HepG2 (cell line): ENCODE data around the gene GCLM. TPM values are rescaled to one million over a fixed set of nuclear protein-coding genes. Genes with fewer than 3 reads are reported as not detected.

Source experiments
- ATAC-seq: fragments of 200-7000 bp; cut with Tn5 transposase; 3 replicates; pipeline ENCODE4 v1.9.1; 2020; ENCODE audit warnings: mild to moderate bottlenecking, moderate library complexity
- BruUV-seq: library from RNA; stranded (reverse); fragments of 400-500 nt; replicated peaks from 2 replicates; lab custom pipeline; 2021; lab: Mats Ljungman, UMichigan
- CTCF ChIA-PET: fragments of 300-600 bp; formaldehyde crosslinking; extraction: SDS; loops from one replicate; lab custom pipeline; 2021; ENCODE audit warnings: low total read pairs, inconsistent platforms, low intra/inter-chr PET ratio; lab: Yijun Ruan, JAX
- POLR2A ChIA-PET: fragments of 350-600 bp; sonication (Branson Sonifier 250); formaldehyde crosslinking; loops from one replicate; lab custom pipeline; 2020; ENCODE audit warnings: antibody characterized with exemption, inconsistent platforms; lab: Yijun Ruan, JAX
- DNase-seq: peaks from one replicate; pipeline ENCODE4 v3.0.0-alpha.2; 2015; ENCODE audit warnings: low spot score
- FAIRE-seq: peaks from 3 replicates; lab custom pipeline; 2011; peaks lifted over from hg19 to GRCh38; lab: Jason Lieb, UNC
- H2AFZ ChIP-seq: one replicate; pipeline ENCODE4 v1.6.1; 2011; ENCODE audit warnings: low read length, inconsistent platforms
- H3K27ac ChIP-seq: fragments of 300-600 bp; 3 replicates; pipeline ENCODE4 v1.8.0; 2011; ENCODE audit warnings: mixed run types, mild to moderate bottlenecking, mixed read lengths, low read length, inconsistent platforms; ENCODE audit not compliant: insufficient read depth; ENCODE audit errors: extremely low read length
- H3K27me3 ChIP-seq, 2 experiments: fragments of 200-600 bp in 1 of 2; 2 replicates in 1 of 2; 3 replicates in 1 of 2; pipeline versions ENCODE4 v1.6.0 to v1.8.0; 2011; ENCODE audit warnings: low read length in 2 of 2, mild to moderate bottlenecking in 2 of 2, moderate library complexity in 2 of 2, inconsistent platforms in 1 of 2; ENCODE audit not compliant: insufficient read depth in 2 of 2, control insufficient read depth in 1 of 2
- H3K36me3 ChIP-seq, 2 experiments: fragments of 200-600 bp in 1 of 2; replicated peaks in 1 of 2; 2 replicates in 1 of 2; 3 replicates in 1 of 2; pipeline versions ENCODE4 v1.5.1 to v1.8.0; 2011; ENCODE audit warnings: low read length in 2 of 2, inconsistent platforms in 1 of 2; ENCODE audit not compliant: insufficient read depth in 2 of 2, control insufficient read depth in 1 of 2
- H3K4me1 ChIP-seq: 2 replicates; pipeline ENCODE4 v1.5.1; 2012; ENCODE audit warnings: low read length, inconsistent platforms; ENCODE audit not compliant: insufficient read depth
- H3K4me2 ChIP-seq: 2 replicates; pipeline ENCODE4 v1.6.0; 2011; ENCODE audit warnings: low read depth, low read length, inconsistent platforms
- H3K4me3 ChIP-seq, 3 experiments: fragments of 200-600 bp in 1 of 3; sonication (generic), shearing (Covaris generic) in 1 of 3; replicated peaks in 1 of 3; 2 replicates each; pipeline ENCODE4 v1.5.1; 2011 to 2016; ENCODE audit warnings: low read length in 3 of 3, inconsistent platforms in 2 of 3, low read depth in 2 of 3, mild to moderate bottlenecking in 2 of 3, control low read depth in 1 of 3, mixed read lengths in 1 of 3; ENCODE audit not compliant: insufficient read depth in 1 of 3
- H3K79me2 ChIP-seq: one replicate; pipeline ENCODE4 v1.6.1; 2011; ENCODE audit warnings: low read length, inconsistent platforms; ENCODE audit not compliant: insufficient read depth
- H3K9ac ChIP-seq: 2 replicates; pipeline ENCODE4 v1.6.0; 2011; ENCODE audit warnings: mild to moderate bottlenecking, low read depth, low read length, inconsistent platforms; ENCODE audit not compliant: insufficient read depth
- H3K9me3 ChIP-seq: 2 replicates; pipeline ENCODE4 v1.5.1; 2012; ENCODE audit warnings: mild to moderate bottlenecking, low read length
- H4K20me1 ChIP-seq: 2 replicates; pipeline ENCODE4 v1.6.0; 2011; ENCODE audit warnings: inconsistent platforms, mild to moderate bottlenecking, low read length, moderate library complexity; ENCODE audit not compliant: insufficient read depth
- FOXA3 ChIP-seq: IDR thresholded peaks from 2 replicates; pipeline ENCODE4 v1.6.1; 2016; ENCODE audit warnings: missing genetic modification reagents, missing compliant biosample characterization
- PAWR ChIP-seq: sonication (generic); formaldehyde crosslinking; IDR thresholded peaks from 2 replicates; pipeline ENCODE4 v1.4.0; 2020; ENCODE audit warnings: missing genetic modification reagents, mild to moderate bottlenecking, borderline replicate concordance
- RBM22 ChIP-seq: fragments of 200-400 bp; formaldehyde crosslinking; optimal IDR thresholded peaks from 2 replicates; pipeline ENCODE3; 2017; ENCODE audit warnings: mild to moderate bottlenecking, low read length, moderate library complexity
- TEAD2 ChIP-seq: sonication (generic); formaldehyde crosslinking; IDR thresholded peaks from 2 replicates; pipeline ENCODE4 v1.9.0; 2021; ENCODE audit warnings: missing genetic modification reagents
- ZFP36 ChIP-seq: fragments of 150-350 bp; IDR thresholded peaks from 2 replicates; pipeline ENCODE4 v1.6.1; 2018; ENCODE audit warnings: borderline replicate concordance, low read length, low read depth; ENCODE audit not compliant: partially characterized antibody
- ZNF24 ChIP-seq: fragments of 450-650 bp; IDR thresholded peaks from 2 replicates; pipeline ENCODE4 v1.6.1; 2017; ENCODE audit warnings: antibody characterized with exemption, mild to moderate bottlenecking
- ZNF605 ChIP-seq: sonication (generic); formaldehyde crosslinking; IDR thresholded peaks from 2 replicates; pipeline ENCODE4 v1.8.0; 2022; ENCODE audit warnings: mild to moderate bottlenecking, missing genetic modification reagents
- WGBS: methylation state at CpG from one replicate; pipeline ENCODE4 v1.1.6; 2017; ENCODE audit warnings: low lambda C conversion rate; 5-methylcytosine and 5-hydroxymethylcytosine counted together
- in situ Hi-C: cut with HindIII; loops from 2 replicates; pipeline ENCODE4 v1.10.0; 2017; ENCODE audit warnings: low pct_unique_long_range_greater_than_20kb; ENCODE audit not compliant: extremely low pct_ligation_motif_present
- intact Hi-C: fragments of 100-400 bp; cut with micrococcal nuclease; formaldehyde crosslinking; loops from one replicate; pipeline ENCODE4 v1.10.0; 2022; ENCODE audit not compliant: unreplicated experiment
- polyA plus RNA-seq, 8 experiments: library from polyadenylated mRNA; depleted of rRNA in 3 of 8; stranded (reverse) in 7 of 8; unstranded in 1 of 8; fragments of >200 nt; fragmentation: Illumina TruSeq in 4 of 8; extraction: Trizol in 4 of 8; gene quantifications; 2 replicates each; pipeline versions ENCODE4 v1.2.1 to v1.2.3, GENCODE V29; 2011 to 2016; ENCODE audit warnings: low read depth in 4 of 8, missing spikeins in 1 of 8, mixed read lengths in 1 of 8; ENCODE audit not compliant: insufficient read depth in 1 of 8
- total RNA-seq, 5 experiments: library from RNA; depleted of rRNA; stranded (reverse); fragments of >200 nt; fragmentation: Illumina TruSeq; extraction: Trizol; gene quantifications; 2 replicates each; pipeline ENCODE4 v1.2.3, GENCODE V29; 2016; ENCODE audit warnings: low read depth in 1 of 5
- TF ChIP-seq, protein P1 (sequence below): sonication (generic); formaldehyde crosslinking; IDR thresholded peaks from 2 replicates; pipeline ENCODE4 v1.5.1; 2020; ENCODE audit warnings: mild to moderate bottlenecking, missing genetic modification reagents, borderline replicate concordance
- TF ChIP-seq, protein P2 (sequence below): sonication (generic); formaldehyde crosslinking; IDR thresholded peaks from 2 replicates; pipeline ENCODE4 v1.4.0; 2020; ENCODE audit warnings: missing genetic modification reagents, borderline replicate concordance
- TF ChIP-seq, protein P3 (sequence below), 2 experiments: sonication (generic) in 1 of 2; formaldehyde crosslinking in 1 of 2; IDR thresholded peaks; 2 replicates each; pipeline versions ENCODE4 v1.4.0 to v1.6.1; 2018 to 2020; ENCODE audit warnings: missing genetic modification reagents in 2 of 2, borderline replicate concordance in 1 of 2, low read depth in 1 of 2, mild to moderate bottlenecking in 1 of 2, missing biosample characterization in 1 of 2
- TF ChIP-seq, protein P4 (sequence below): fragments of 450-650 bp; IDR thresholded peaks from 2 replicates; pipeline ENCODE4 v1.6.1; 2017

The GCLM gene
- total and polyA plus RNA-seq, 2 of the 13 experiments (the other 11 are each of a cell fraction or from before 2014, with no cell fraction given): 8.7 to 29.9 TPM

DNA sequence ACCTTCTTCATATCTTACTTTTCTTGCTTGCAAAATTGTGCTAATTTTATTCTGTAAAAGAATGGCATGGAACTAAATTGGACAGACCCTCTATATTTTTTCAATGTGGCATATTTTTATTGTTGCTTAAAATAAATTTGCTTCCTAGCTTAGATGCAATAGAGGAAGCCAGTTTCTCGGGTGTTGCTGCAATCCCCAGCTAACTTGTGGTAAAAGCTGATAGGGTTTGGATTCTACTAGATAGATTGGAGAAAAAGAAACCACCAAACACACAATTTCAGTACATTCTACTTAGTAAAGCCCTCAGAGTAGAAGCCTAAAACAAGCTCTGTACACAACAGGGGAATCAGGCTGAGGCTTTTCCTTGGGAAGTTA is 49.5 kb upstream of the GCLM start (continued):
- TF ChIP-seq, protein P1, sequence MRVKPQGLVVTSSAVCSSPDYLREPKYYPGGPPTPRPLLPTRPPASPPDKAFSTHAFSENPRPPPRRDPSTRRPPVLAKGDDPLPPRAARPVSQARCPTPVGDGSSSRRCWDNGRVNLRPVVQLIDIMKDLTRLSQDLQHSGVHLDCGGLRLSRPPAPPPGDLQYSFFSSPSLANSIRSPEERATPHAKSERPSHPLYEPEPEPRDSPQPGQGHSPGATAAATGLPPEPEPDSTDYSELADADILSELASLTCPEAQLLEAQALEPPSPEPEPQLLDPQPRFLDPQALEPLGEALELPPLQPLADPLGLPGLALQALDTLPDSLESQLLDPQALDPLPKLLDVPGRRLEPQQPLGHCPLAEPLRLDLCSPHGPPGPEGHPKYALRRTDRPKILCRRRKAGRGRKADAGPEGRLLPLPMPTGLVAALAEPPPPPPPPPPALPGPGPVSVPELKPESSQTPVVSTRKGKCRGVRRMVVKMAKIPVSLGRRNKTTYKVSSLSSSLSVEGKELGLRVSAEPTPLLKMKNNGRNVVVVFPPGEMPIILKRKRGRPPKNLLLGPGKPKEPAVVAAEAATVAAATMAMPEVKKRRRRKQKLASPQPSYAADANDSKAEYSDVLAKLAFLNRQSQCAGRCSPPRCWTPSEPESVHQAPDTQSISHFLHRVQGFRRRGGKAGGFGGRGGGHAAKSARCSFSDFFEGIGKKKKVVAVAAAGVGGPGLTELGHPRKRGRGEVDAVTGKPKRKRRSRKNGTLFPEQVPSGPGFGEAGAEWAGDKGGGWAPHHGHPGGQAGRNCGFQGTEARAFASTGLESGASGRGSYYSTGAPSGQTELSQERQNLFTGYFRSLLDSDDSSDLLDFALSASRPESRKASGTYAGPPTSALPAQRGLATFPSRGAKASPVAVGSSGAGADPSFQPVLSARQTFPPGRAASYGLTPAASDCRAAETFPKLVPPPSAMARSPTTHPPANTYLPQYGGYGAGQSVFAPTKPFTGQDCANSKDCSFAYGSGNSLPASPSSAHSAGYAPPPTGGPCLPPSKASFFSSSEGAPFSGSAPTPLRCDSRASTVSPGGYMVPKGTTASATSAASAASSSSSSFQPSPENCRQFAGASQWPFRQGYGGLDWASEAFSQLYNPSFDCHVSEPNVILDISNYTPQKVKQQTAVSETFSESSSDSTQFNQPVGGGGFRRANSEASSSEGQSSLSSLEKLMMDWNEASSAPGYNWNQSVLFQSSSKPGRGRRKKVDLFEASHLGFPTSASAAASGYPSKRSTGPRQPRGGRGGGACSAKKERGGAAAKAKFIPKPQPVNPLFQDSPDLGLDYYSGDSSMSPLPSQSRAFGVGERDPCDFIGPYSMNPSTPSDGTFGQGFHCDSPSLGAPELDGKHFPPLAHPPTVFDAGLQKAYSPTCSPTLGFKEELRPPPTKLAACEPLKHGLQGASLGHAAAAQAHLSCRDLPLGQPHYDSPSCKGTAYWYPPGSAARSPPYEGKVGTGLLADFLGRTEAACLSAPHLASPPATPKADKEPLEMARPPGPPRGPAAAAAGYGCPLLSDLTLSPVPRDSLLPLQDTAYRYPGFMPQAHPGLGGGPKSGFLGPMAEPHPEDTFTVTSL (CRISPR knock-in tag): no peak

DNA sequence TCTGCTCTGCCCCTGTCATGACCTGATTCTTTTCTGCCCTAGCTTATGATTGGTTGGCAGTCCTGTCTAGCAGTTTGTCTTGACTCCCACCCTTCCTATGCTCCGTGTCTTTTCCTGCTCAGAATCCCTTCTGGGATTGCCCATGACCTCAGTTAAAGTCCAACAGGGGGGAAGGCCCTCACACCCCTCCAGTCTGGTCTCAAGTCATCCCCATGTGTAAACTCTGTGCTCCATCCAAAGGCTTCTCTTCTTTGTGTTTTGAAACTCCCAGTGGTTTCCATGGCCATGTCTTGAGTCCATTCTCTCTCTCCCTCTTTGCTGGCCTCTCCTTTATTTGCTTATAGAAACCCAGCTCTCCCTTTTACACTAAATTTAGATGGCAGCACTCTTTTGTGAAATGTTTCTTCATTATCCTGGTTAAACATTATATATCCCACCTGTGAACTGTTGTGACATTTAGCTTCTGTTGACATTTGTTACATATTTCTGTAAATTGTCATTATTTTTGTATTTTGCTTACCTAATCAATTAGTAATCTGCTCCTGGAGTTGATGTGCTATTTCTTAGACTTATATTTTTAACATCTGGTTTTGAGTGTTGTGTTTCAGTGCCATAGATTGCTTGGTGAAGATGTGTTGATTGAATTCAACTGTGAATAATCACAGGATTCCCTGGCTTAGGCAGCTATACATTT is 48.9 kb upstream of the GCLM start:
- Histone ChIP-seq H3K4me3 (no peak overlapping the region), H3K36me3 (no peaks in the 10 kb centered on the region), H3K79me2 (no peaks in the 10 kb centered on the region), H3K27ac (no peak overlapping the region), H3K4me1 (peaks cover 58% of the 10 kb centered on the region), H3K27me3 (no peaks in the 10 kb centered on the region), H4K20me1 (no peaks in the 10 kb centered on the region), H2AFZ (no peak overlapping the region), H3K9ac (no peak overlapping the region), H3K9me3 (peaks cover 7% of the 10 kb centered on the region; the same call in 1 of the 2 replicates), H3K4me2 (no peak overlapping the region)
- POLR2A ChIA-PET: interaction anchor here (1.1 to 4.3 kb wide), 4 partner anchors 22 to 112 kb away, joined by 3 to 30 read pairs (median 4); partner anchors contain the start of gene DNTTIP2
- CTCF ChIA-PET: no interaction called here
- FAIRE-seq: no peak
- DNase-seq: no peak
- intact Hi-C loops: no loop called here
- no peak; the same call in 2 of the 3 replicates for ATAC-seq
- 0% methylated on average over 1 of the region's 1 CpG for WGBS
- no TSS peak for BruUV-seq
- in situ Hi-C loops: no loop called here
- TF ChIP-seq, protein P2, sequence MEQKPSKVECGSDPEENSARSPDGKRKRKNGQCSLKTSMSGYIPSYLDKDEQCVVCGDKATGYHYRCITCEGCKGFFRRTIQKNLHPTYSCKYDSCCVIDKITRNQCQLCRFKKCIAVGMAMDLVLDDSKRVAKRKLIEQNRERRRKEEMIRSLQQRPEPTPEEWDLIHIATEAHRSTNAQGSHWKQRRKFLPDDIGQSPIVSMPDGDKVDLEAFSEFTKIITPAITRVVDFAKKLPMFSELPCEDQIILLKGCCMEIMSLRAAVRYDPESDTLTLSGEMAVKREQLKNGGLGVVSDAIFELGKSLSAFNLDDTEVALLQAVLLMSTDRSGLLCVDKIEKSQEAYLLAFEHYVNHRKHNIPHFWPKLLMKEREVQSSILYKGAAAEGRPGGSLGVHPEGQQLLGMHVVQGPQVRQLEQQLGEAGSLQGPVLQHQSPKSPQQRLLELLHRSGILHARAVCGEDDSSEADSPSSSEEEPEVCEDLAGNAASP (CRISPR knock-in tag): no peak
- TF ChIP-seq ZNF605: no peak
- no peak for TF ChIP-seq ZFP36
- TF ChIP-seq, protein P3, sequence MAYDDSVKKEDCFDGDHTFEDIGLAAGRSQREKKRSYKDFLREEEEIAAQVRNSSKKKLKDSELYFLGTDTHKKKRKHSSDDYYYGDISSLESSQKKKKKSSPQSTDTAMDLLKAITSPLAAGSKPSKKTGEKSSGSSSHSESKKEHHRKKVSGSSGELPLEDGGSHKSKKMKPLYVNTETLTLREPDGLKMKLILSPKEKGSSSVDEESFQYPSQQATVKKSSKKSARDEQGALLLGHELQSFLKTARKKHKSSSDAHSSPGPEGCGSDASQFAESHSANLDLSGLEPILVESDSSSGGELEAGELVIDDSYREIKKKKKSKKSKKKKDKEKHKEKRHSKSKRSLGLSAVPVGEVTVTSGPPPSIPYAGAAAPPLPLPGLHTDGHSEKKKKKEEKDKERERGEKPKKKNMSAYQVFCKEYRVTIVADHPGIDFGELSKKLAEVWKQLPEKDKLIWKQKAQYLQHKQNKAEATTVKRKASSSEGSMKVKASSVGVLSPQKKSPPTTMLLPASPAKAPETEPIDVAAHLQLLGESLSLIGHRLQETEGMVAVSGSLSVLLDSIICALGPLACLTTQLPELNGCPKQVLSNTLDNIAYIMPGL (CRISPR knock-in tag; IDR thresholded peaks at IDR 0.05; ENCODE audit: borderline replicate concordance in 1 of 2, low read depth in 1 of 2): no peak
- TF ChIP-seq TEAD2 (CRISPR knock-in tag): no peak
- no peak for TF ChIP-seq ZNF24
- TF ChIP-seq PAWR (CRISPR knock-in tag): no peak
- TF ChIP-seq FOXA3 (CRISPR knock-in tag): 0 out of 2 replicates have a peak, but pooled peaks have one; percentile 12
- TF ChIP-seq, protein P4, sequence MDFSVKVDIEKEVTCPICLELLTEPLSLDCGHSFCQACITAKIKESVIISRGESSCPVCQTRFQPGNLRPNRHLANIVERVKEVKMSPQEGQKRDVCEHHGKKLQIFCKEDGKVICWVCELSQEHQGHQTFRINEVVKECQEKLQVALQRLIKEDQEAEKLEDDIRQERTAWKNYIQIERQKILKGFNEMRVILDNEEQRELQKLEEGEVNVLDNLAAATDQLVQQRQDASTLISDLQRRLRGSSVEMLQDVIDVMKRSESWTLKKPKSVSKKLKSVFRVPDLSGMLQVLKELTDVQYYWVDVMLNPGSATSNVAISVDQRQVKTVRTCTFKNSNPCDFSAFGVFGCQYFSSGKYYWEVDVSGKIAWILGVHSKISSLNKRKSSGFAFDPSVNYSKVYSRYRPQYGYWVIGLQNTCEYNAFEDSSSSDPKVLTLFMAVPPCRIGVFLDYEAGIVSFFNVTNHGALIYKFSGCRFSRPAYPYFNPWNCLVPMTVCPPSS: no peak
- no peak for TF ChIP-seq RBM22
